ENCODE data around the gene SYNPO2.
"Not testable (repeated sequence)": the region's sequence is repeated elsewhere in the genome, so short reads cannot be mapped to it uniquely, and the experiment has no call there.

SYNPO2 gene

GRCh38 chr4:119003001-119003400, 114.3 kb downstream of the SYNPO2 start:
- not testable (repeated sequence) for DNase-seq

- DNase-seq = no peak
Measured at GRCh38 chr4:119005928-119006460, 117.3 kb downstream of the SYNPO2 start.

GRCh38 chr4:119008761-119009160, 120.1 kb downstream of the SYNPO2 start:
- no peak for DNase-seq

GRCh38 chr4:119010221-119010620, 121.6 kb downstream of the SYNPO2 start:
- DNase-seq = not testable (repeated sequence)

GRCh38 chr4:119010909-119011606, 122.4 kb downstream of the SYNPO2 start:
- DNase-seq = no peak

GRCh38 chr4:119011607-119011988, 122.9 kb downstream of the SYNPO2 start:
- no peak for DNase-seq

- no peak for DNase-seq
Measured at GRCh38 chr4:119014658-119015057, 126.0 kb downstream of the SYNPO2 start.

GRCh38 chr4:119016636-119017035, 128.0 kb downstream of the SYNPO2 start:
- DNase-seq = no peak

- DNase-seq = no peak
Measured at GRCh38 chr4:119017636-119018035, 129.0 kb downstream of the SYNPO2 start.

- no peak for DNase-seq
Measured at GRCh38 chr4:119020158-119020557, 131.5 kb downstream of the SYNPO2 start.

- DNase-seq = not testable (repeated sequence)
Measured at GRCh38 chr4:119022520-119022919, 133.9 kb downstream of the SYNPO2 start.

- DNase-seq = no peak
Measured at GRCh38 chr4:119024102-119024501, 135.4 kb downstream of the SYNPO2 start.

- DNase-seq = no peak
Measured at GRCh38 chr4:119025420-119025819, 136.8 kb downstream of the SYNPO2 start.

- no peak for DNase-seq
Measured at GRCh38 chr4:119025916-119026661, 137.4 kb downstream of the SYNPO2 start.

GRCh38 chr4:119026662-119027444, 138.2 kb downstream of the SYNPO2 start:
- no peak for DNase-seq

- no peak for DNase-seq
Measured at GRCh38 chr4:119027811-119028210, 139.2 kb downstream of the SYNPO2 start.

- no peak for DNase-seq
Measured at GRCh38 chr4:119028296-119028695, 139.6 kb downstream of the SYNPO2 start.

GRCh38 chr4:119029847-119030535, 141.3 kb downstream of the SYNPO2 start:
- no peak for DNase-seq

- no peak for DNase-seq
Measured at GRCh38 chr4:119030536-119030890, 141.9 kb downstream of the SYNPO2 start.

- no peak for DNase-seq
Measured at GRCh38 chr4:119031218-119031617, 142.6 kb downstream of the SYNPO2 start.

GRCh38 chr4:119032921-119033685, 144.4 kb downstream of the SYNPO2 start:
- DNase-seq = no peak

All from cerebellar nuclear complex (tissue), 1 donor.